ENCODE results near the gene SPTBN5. TPM values are rescaled to one million over a fixed set of nuclear protein-coding genes. Genes with fewer than 3 reads are reported as not detected.

Gene SPTBN5
- total RNA-seq, 1 experiment from 2014 or later, result 0.96 TPM

GRCh38 chr15:41941644-41942415 lies 48.0 kb upstream of the SPTBN5 start:
- RAD21 ChIA-PET (ENCODE audit: low non-redundant PET in 1 of 2, low total read pairs in 2 of 2, uncharacterized antibody in 2 of 2, unreplicated experiment in 2 of 2), result no interaction called here
- Histone ChIP-seq H3K4me3 (replicated peaks in 1 of 2; ENCODE audit: low read depth in 1 of 2, low read length in 2 of 2) (no peak overlapping the region), H3K79me2 (ENCODE audit: insufficient read depth, low read length) (peaks cover 47% of the 10 kb centered on the region; the same call in 1 of the 2 replicates), H2AFZ (ENCODE audit: low read depth, low read length, poor library complexity, severe bottlenecking) (no peak overlapping the region), H3K9ac (ENCODE audit: low read length) (peak overlapping the region; percentile 30), H4K20me1 (ENCODE audit: insufficient read depth) (no peaks in the 10 kb centered on the region), H3K27me3 (ENCODE audit: insufficient read depth, low read length) (no peaks in the 10 kb centered on the region), H3K4me2 (ENCODE audit: low read length) (peak overlapping the region; percentile 73), H3K27ac (ENCODE audit: low read depth, low read length) (no peak overlapping the region), H3K9me2 (ENCODE audit: insufficient read depth) (no peaks in the 10 kb centered on the region), H3K9me3 (ENCODE audit: control insufficient read depth in 1 of 2, insufficient read depth in 1 of 2, low read depth in 1 of 2, low read length in 2 of 2) (no peaks in the 10 kb centered on the region), H3K4me1 (ENCODE audit: control insufficient read depth in 1 of 2, insufficient read depth in 2 of 2, low read length in 2 of 2) (peaks cover 40 to 93% of the 10 kb centered on the region in 2 experiments), H3K36me3 (ENCODE audit: control insufficient read depth in 1 of 2, insufficient read depth in 2 of 2, low read length in 2 of 2) (peaks cover 0 to 7% of the 10 kb centered on the region in 2 experiments; a peak in 1 of 4 replicates)
- CTCF ChIA-PET, result interaction anchor here (0.6 kb wide), 1 partner anchor 37 kb away, joined by 3 read pairs; no protein-coding TSS in a partner anchor
- ATAC-seq (no peak), DNase-seq (ENCODE audit: low read depth, low spot score) (no peak)
- intact Hi-C loops (cut with micrococcal nuclease), result no loop called here
- TF ChIP-seq POLR2A (IDR thresholded peaks at IDR 0.05; ENCODE audit: borderline replicate concordance, extremely low read depth, insufficient read depth, insufficient read length) (no peak), CTCF (IDR thresholded peaks at IDR 0.05 in 2 of 3, conservative IDR thresholded peaks at IDR 0.05 in 1 of 3; ENCODE audit: borderline replicate concordance in 1 of 3, insufficient read depth in 1 of 3, low read depth in 2 of 3, low read length in 2 of 3) (no peak), CBX3 (IDR thresholded peaks at IDR 0.05; ENCODE audit: low read depth) (no peak), EZH2 (IDR thresholded peaks at IDR 0.05) (no peak)
- BruUV-seq (replicated peaks), result TSS peak; percentile 4
- POLR2A ChIA-PET, result interaction anchor here (0.8 to 1.6 kb wide), 3 partner anchors 29 to 47 kb away, joined by 3 to 7 read pairs (median 7); partner anchors contain the start of gene EHD4

GRCh38 chr15:41940441-41940857 lies 46.6 kb upstream of the SPTBN5 start:
- no peak overlapping the region for H2AFZ ChIP-seq (ENCODE audit: low read depth, low read length, poor library complexity, severe bottlenecking)
- CTCF ChIA-PET, result interaction anchor here (0.5 to 1.1 kb wide), 3 partner anchors 20 to 36 kb away, joined by 3 to 4 read pairs (median 3); no protein-coding TSS in a partner anchor
- RAD21 ChIA-PET (ENCODE audit: low non-redundant PET in 1 of 2, low total read pairs in 2 of 2, uncharacterized antibody in 2 of 2, unreplicated experiment in 2 of 2), result interaction anchor here (0.5 to 1.3 kb wide), 2 partner anchors 31 to 361 kb away, joined by 3 to 4 read pairs; no protein-coding TSS in a partner anchor
- peak overlapping the region; percentile 73 for H3K4me2 ChIP-seq (ENCODE audit: low read length)
- intact Hi-C loops (cut with micrococcal nuclease), result no loop called here
- DNase-seq (ENCODE audit: low read depth, low spot score) (peak; percentile 82), ATAC-seq (peak; percentile 80)
- peaks cover 43 to 95% of the 10 kb centered on the region in 2 experiments for H3K4me1 ChIP-seq (ENCODE audit: control insufficient read depth in 1 of 2, insufficient read depth in 2 of 2, low read length in 2 of 2)
- H4K20me1 ChIP-seq (ENCODE audit: insufficient read depth), result no peaks in the 10 kb centered on the region
- H3K27me3 ChIP-seq (ENCODE audit: insufficient read depth, low read length), result no peaks in the 10 kb centered on the region
- POLR2A ChIA-PET, result interaction anchor here (1.0 to 1.6 kb wide), 4 partner anchors 9 to 45 kb away, joined by 4 to 7 read pairs (median 6); partner anchors contain the start of gene EHD4
- H3K79me2 ChIP-seq (ENCODE audit: insufficient read depth, low read length), result peaks cover 51% of the 10 kb centered on the region; the same call in 1 of the 2 replicates
- peak overlapping the region; percentile 50 for H3K9ac ChIP-seq (ENCODE audit: low read length)
- BruUV-seq (replicated peaks), result no TSS peak
- H3K4me3 ChIP-seq (replicated peaks in 1 of 2; ENCODE audit: low read depth in 1 of 2, low read length in 2 of 2), result peak overlapping the region in 1 of 2 experiments; percentile 33; a peak in 2 of 4 replicates
- H3K27ac ChIP-seq (ENCODE audit: low read depth, low read length), result peak overlapping the region; percentile 43
- H3K36me3 ChIP-seq (ENCODE audit: control insufficient read depth in 1 of 2, insufficient read depth in 2 of 2, low read length in 2 of 2), result peaks cover 0 to 11% of the 10 kb centered on the region in 2 experiments; a peak in 1 of 4 replicates
- no peaks in the 10 kb centered on the region for H3K9me2 ChIP-seq (ENCODE audit: insufficient read depth)
- H3K9me3 ChIP-seq (ENCODE audit: control insufficient read depth in 1 of 2, insufficient read depth in 1 of 2, low read depth in 1 of 2, low read length in 2 of 2), result no peaks in the 10 kb centered on the region; a peak in 1 of 4 replicates
- peak; percentile 93 for TF ChIP-seq FOSL1 (IDR thresholded peaks at IDR 0.05; ENCODE audit: low read depth)
- TF ChIP-seq TCF7L2 (IDR thresholded peaks at IDR 0.05; ENCODE audit: borderline replicate concordance, extremely low read depth, insufficient read depth, insufficient read length), result peak; percentile 81
- no peak for TF ChIP-seq EZH2phosphoT487 (IDR thresholded peaks at IDR 0.05; ENCODE audit: borderline replicate concordance)
- peak; percentile 96 for TF ChIP-seq MAX (IDR thresholded peaks at IDR 0.05)
- TF ChIP-seq CTCF (IDR thresholded peaks at IDR 0.05 in 2 of 3, conservative IDR thresholded peaks at IDR 0.05 in 1 of 3; ENCODE audit: borderline replicate concordance in 1 of 3, insufficient read depth in 1 of 3, low read depth in 2 of 3, low read length in 2 of 3), result no peak

All from HCT116 (cell line).